ENCODE measurements around the gene LRRC3B. TPM values are rescaled to one million over a fixed set of nuclear protein-coding genes. Genes with fewer than 3 reads are reported as not detected.
A peak's percentile ranks its signal among the peaks of the same experiment; 100 is the strongest.

LRRC3B gene
- total and polyA plus RNA-seq, 8 donors: 0.20 to 2.9 (median 1.2) TPM; not detected in 3

GRCh38 chr3:26653811-26654425 lies 31.3 kb downstream of the LRRC3B start:
- Histone ChIP-seq H3K4me1 (peaks cover 0 to 4% (median 0%) of the 10 kb centered on the region in 4 donors), H3K27me3 (no peaks in the 10 kb centered on the region), H3K4me3 (no peak overlapping the region), H3K36me3 (no peaks in the 10 kb centered on the region), H3K27ac (no peak overlapping the region), H3K9me3 (no peaks in the 10 kb centered on the region)
- intact Hi-C loops (cut with DNase I; ENCODE audit: low total_unique reads): no loop called here
- TF ChIP-seq EP300 (IDR thresholded peaks at IDR 0.05) (no peak), POLR2A (IDR thresholded peaks at IDR 0.05) (no peak), POLR2AphosphoS5 (IDR thresholded peaks at IDR 0.05) (no peak)
- TF ChIP-seq, protein P1, sequence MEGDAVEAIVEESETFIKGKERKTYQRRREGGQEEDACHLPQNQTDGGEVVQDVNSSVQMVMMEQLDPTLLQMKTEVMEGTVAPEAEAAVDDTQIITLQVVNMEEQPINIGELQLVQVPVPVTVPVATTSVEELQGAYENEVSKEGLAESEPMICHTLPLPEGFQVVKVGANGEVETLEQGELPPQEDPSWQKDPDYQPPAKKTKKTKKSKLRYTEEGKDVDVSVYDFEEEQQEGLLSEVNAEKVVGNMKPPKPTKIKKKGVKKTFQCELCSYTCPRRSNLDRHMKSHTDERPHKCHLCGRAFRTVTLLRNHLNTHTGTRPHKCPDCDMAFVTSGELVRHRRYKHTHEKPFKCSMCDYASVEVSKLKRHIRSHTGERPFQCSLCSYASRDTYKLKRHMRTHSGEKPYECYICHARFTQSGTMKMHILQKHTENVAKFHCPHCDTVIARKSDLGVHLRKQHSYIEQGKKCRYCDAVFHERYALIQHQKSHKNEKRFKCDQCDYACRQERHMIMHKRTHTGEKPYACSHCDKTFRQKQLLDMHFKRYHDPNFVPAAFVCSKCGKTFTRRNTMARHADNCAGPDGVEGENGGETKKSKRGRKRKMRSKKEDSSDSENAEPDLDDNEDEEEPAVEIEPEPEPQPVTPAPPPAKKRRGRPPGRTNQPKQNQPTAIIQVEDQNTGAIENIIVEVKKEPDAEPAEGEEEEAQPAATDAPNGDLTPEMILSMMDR (IDR thresholded peaks at IDR 0.05): no peak
- 63 to 96% (median 81%) methylated on average over 1 of the region's 1 CpG for WGBS, 5 donors
- peak in 1 of 2 donors; percentile 24 for DNase-seq

DNA sequence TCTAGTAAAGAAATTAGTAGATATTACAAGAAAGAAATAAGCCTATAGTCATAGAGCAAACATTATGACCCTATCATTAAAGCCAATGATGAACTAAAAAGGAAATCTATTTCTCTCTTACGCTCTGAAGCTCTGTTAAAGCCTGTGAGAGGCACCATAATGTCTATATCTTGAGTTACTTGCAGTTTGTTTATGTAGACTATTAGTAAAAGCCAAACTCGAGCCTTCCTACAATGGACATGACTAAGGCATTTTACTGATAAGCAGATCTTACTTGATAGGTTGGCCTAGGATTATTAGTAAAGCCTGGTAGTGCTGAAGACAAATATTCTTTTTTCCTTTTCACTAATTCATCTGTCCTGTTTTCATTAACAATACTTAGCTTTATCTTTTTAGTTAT lies 32.7 kb downstream of the LRRC3B start:
- Histone ChIP-seq H3K36me3 (no peaks in the 10 kb centered on the region), H3K27ac (no peak overlapping the region), H3K4me3 (no peak overlapping the region), H3K4me1 (peaks cover 0 to 4% (median 0%) of the 10 kb centered on the region in 4 donors), H3K9me3 (no peaks in the 10 kb centered on the region), H3K27me3 (no peaks in the 10 kb centered on the region)
- intact Hi-C loops (cut with DNase I; ENCODE audit: low total_unique reads): no loop called here
- TF ChIP-seq POLR2AphosphoS5 (IDR thresholded peaks at IDR 0.05) (no peak), POLR2A (IDR thresholded peaks at IDR 0.05) (no peak), EP300 (IDR thresholded peaks at IDR 0.05) (no peak)
- TF ChIP-seq, protein P1 (IDR thresholded peaks at IDR 0.05): no peak
- WGBS, 5 donors: 42 to 54% (median 51%) methylated on average over 2 of the region's 2 CpGs
- DNase-seq: no peak

- no peaks in the 10 kb centered on the region for H3K27me3 ChIP-seq
- H3K9me3 ChIP-seq: no peaks in the 10 kb centered on the region
- intact Hi-C loops (cut with DNase I; ENCODE audit: low total_unique reads): no loop called here
- no peak overlapping the region for H3K27ac ChIP-seq
- H3K36me3 ChIP-seq: no peaks in the 10 kb centered on the region
- WGBS, 5 donors: 75 to 79% (median 78%) methylated on average over 6 of the region's 6 CpGs
- H3K4me1 ChIP-seq: peaks cover 0 to 4% (median 0%) of the 10 kb centered on the region in 4 donors
- TF ChIP-seq, protein P1 (IDR thresholded peaks at IDR 0.05): no peak
- TF ChIP-seq POLR2A (IDR thresholded peaks at IDR 0.05) (no peak), POLR2AphosphoS5 (IDR thresholded peaks at IDR 0.05) (no peak), EP300 (IDR thresholded peaks at IDR 0.05) (no peak)
- no peak for DNase-seq
- H3K4me3 ChIP-seq: no peak overlapping the region
Measured at GRCh38 chr3:26657348-26657976, 34.9 kb downstream of the LRRC3B start.

- H3K9me3 ChIP-seq: no peaks in the 10 kb centered on the region
- intact Hi-C loops (cut with DNase I; ENCODE audit: low total_unique reads): no loop called here
- peak in 1 of 2 donors; percentile 9 for DNase-seq
- H3K27me3 ChIP-seq: no peaks in the 10 kb centered on the region
- H3K27ac ChIP-seq: no peak overlapping the region
- no peak overlapping the region for H3K4me3 ChIP-seq
- TF ChIP-seq, protein P1 (IDR thresholded peaks at IDR 0.05): no peak
- TF ChIP-seq POLR2A (IDR thresholded peaks at IDR 0.05) (no peak), EP300 (IDR thresholded peaks at IDR 0.05) (no peak), POLR2AphosphoS5 (IDR thresholded peaks at IDR 0.05) (no peak)
- H3K4me1 ChIP-seq: no peaks in the 10 kb centered on the region
- WGBS, 5 donors: 55 to 73% (median 62%) methylated on average over 3 of the region's 3 CpGs
- H3K36me3 ChIP-seq: no peaks in the 10 kb centered on the region
Measured at GRCh38 chr3:26668171-26668570, 45.6 kb downstream of the LRRC3B start.

Data from stomach (tissue), 9 donors.